PFSK-1 (cell line): ENCODE data around the gene MYH10.

ENCODE experiments used
- SIN3A ChIP-seq: IDR thresholded peaks from 2 replicates; pipeline ENCODE4 v1.6.1; 2012; ENCODE audit warnings: mild to moderate bottlenecking, low read length, moderate library complexity, borderline replicate concordance; ENCODE audit not compliant: insufficient read depth
- TAF1 ChIP-seq: IDR thresholded peaks from 2 replicates; pipeline ENCODE4 v1.6.1; 2012; ENCODE audit warnings: low read length, control low read depth, borderline replicate concordance; ENCODE audit not compliant: insufficient read depth

- TF ChIP-seq SIN3A (no peak), TAF1 (no peak)
Observed at GRCh38 chr17:8673612-8674011, 43.1 kb upstream of the MYH10 start.
